Psoas muscle (tissue), 8 donors: Measurements from ENCODE around the gene HADH. TPM values are rescaled to one million over a fixed set of nuclear protein-coding genes. Genes with fewer than 3 reads are reported as not detected.

ENCODE experiments used
- ATAC-seq, 4 donors: fragments of 200-7000 bp; cut with Tn5 transposase; one replicate each; pipeline ENCODE4 v1.9.1; 2020; ENCODE audit warnings: moderate library complexity in 3 of 4, mild to moderate bottlenecking in 2 of 4
- DNase-seq, 2 donors: peaks; one replicate each; pipeline ENCODE4 v3.0.0-alpha.2; 2020
- H3K27ac ChIP-seq: fragments of 200-600 bp; one replicate; pipeline ENCODE4 v1.8.0; 2022
- H3K27me3 ChIP-seq, 3 donors: fragments of 200-600 bp in 1 of 3; one replicate each; pipeline versions ENCODE4 v1.6.1 to v1.8.0; 2013 to 2022; ENCODE audit warnings: low read length in 2 of 3, mild to moderate bottlenecking in 2 of 3, moderate library complexity in 1 of 3; ENCODE audit not compliant: insufficient read depth in 3 of 3
- H3K36me3 ChIP-seq, 2 donors: fragments of 200-600 bp in 1 of 2; one replicate each; pipeline versions ENCODE4 v1.6.1 to v1.8.0; 2013 to 2022; ENCODE audit warnings: low read depth in 1 of 2, mild to moderate bottlenecking in 1 of 2, moderate library complexity in 1 of 2; ENCODE audit not compliant: insufficient read depth in 1 of 2
- H3K4me1 ChIP-seq: fragments of 200-600 bp; one replicate; pipeline ENCODE4 v1.8.0; 2022
- H3K4me3 ChIP-seq: fragments of 200-600 bp; one replicate; pipeline ENCODE4 v1.8.0; 2022; ENCODE audit warnings: mild to moderate bottlenecking
- H3K9me3 ChIP-seq: fragments of 200-600 bp; one replicate; pipeline ENCODE4 v1.8.0; 2022
- CTCF ChIP-seq: fragments of 200-600 bp; IDR thresholded peaks from one replicate; pipeline ENCODE4 v1.8.0; 2022; ENCODE audit warnings: antibody characterized with exemption
- WGBS, 3 donors: extraction: QIAGEN DNeasy Blood & Tissue Kit; methylation state at CpG; one replicate each; pipeline versions ENCODE4 v1.1.6 to v1.1.7; 2013; 5-methylcytosine and 5-hydroxymethylcytosine counted together
- intact Hi-C, 2 donors: fragments of 100-400 bp; cut with DNase I; formaldehyde crosslinking; loops; one replicate each; pipeline versions ENCODE4 v1.11.0 to v1.14.2; 2022
- polyA plus RNA-seq, 3 donors: library from polyadenylated mRNA; stranded (reverse); fragments of 200-250 nt; gene quantifications; one replicate each; pipeline ENCODE4 v1.2.3, GENCODE V29; 2013
- total RNA-seq, 4 donors: library from RNA; stranded (reverse); fragmentation: NEBNext Ultra II Directional in 2 of 4; extraction: Animal tissue kit (Norgen Biotek cat#: 25700) in 2 of 4; gene quantifications; one replicate each; pipeline versions ENCODE4 v1.2.1 to v1.2.4, GENCODE V29; 2021 to 2023
- donor health status: healthy with polysubstance abuse.
- donor health status: DM: no; HTN: no; CAD: no; lungs with moderate emphysema.
- donor health status: Bipolar disorder and iron deficiency.
- donor health status: healthy.
- donor health status: DM: yes; HTN: yes; CAD: no.
- donor health status: DM: no; HTN: no; CAD: no.
- donor health status: DM: no; HTN: no; CAD: no.
- donor health status: DM: yes; HTN: yes; CAD: no.

The HADH gene
- total and polyA plus RNA-seq, 7 donors = 26.6 to 150 (median 103) TPM

- Histone ChIP-seq H3K4me3 (no peak overlapping the region), H3K27me3 (no peaks in the 10 kb centered on the region), H3K36me3 (peaks cover 0 to 59% of the 10 kb centered on the region in 2 donors), H3K9me3 (no peaks in the 10 kb centered on the region), H3K4me1 (peaks cover 37% of the 10 kb centered on the region), H3K27ac (no peak overlapping the region)
- TF ChIP-seq CTCF = no peak
- ATAC-seq (no peak), DNase-seq (no peak)
- intact Hi-C loops = no loop called here
Measured at GRCh38 chr4:108013327-108013726, 23.6 kb downstream of the HADH start.

GRCh38 chr4:108013955-108014354 is 24.3 kb downstream of the HADH start:
- H3K36me3 ChIP-seq = peaks cover 0 to 59% of the 10 kb centered on the region in 2 donors
- no peak overlapping the region for H3K27ac ChIP-seq
- peaks cover 37% of the 10 kb centered on the region for H3K4me1 ChIP-seq
- 94 to 98% (median 97%) methylated on average over 5 of the region's 5 CpGs for WGBS, 3 donors
- H3K9me3 ChIP-seq = no peaks in the 10 kb centered on the region
- no peak overlapping the region for H3K4me3 ChIP-seq
- no peak for TF ChIP-seq CTCF
- H3K27me3 ChIP-seq = no peaks in the 10 kb centered on the region
- ATAC-seq = no peak
- intact Hi-C loops = no loop called here
- no peak for DNase-seq

- Histone ChIP-seq H3K36me3 (peaks cover 2 to 75% of the 10 kb centered on the region in 2 donors), H3K4me1 (peaks cover 16% of the 10 kb centered on the region), H3K4me3 (no peak overlapping the region), H3K9me3 (no peaks in the 10 kb centered on the region), H3K27me3 (no peaks in the 10 kb centered on the region), H3K27ac (peak overlapping the region; percentile 38)
- intact Hi-C loops = loop anchor here (5.0 kb wide), 1 partner anchor 554 kb away; no protein-coding TSS in a partner anchor
- peak; percentile 93 for TF ChIP-seq CTCF
- WGBS, 3 donors = 38 to 47% (median 38%) methylated on average over 8 of the region's 8 CpGs
- ATAC-seq (peak; percentile 80 to 92 (median 88)), DNase-seq (peak; percentile 72 to 83)
Measured at GRCh38 chr4:108018040-108018883, 28.6 kb downstream of the HADH start.

GRCh38 chr4:108018884-108019187 is 29.1 kb downstream of the HADH start:
- Histone ChIP-seq H3K9me3 (no peaks in the 10 kb centered on the region), H3K4me1 (peaks cover 16% of the 10 kb centered on the region), H3K4me3 (no peak overlapping the region), H3K36me3 (peaks cover 2 to 81% of the 10 kb centered on the region in 2 donors), H3K27ac (no peak overlapping the region), H3K27me3 (no peaks in the 10 kb centered on the region)
- WGBS, 3 donors = 43 to 48% (median 45%) methylated on average over 2 of the region's 2 CpGs
- no peak for TF ChIP-seq CTCF
- DNase-seq (no peak), ATAC-seq (no peak)
- intact Hi-C loops = loop anchor here (5.0 kb wide), 1 partner anchor 553 kb away; no protein-coding TSS in a partner anchor
